HG03097 (cell line): ENCODE data around the gene CCDC57.
"Not testable (repeated sequence)": the region's sequence is repeated elsewhere in the genome, so short reads cannot be mapped to it uniquely, and the experiment has no call there.

ENCODE experiments used
- ATAC-seq: cut with Tn5 transposase; IDR thresholded peaks from one replicate; pipeline ENCODE4 v1.9.1; 2021; ENCODE audit not compliant: unreplicated experiment, low FRiP score

Gene CCDC57

GRCh38 chr17:82226146-82226808 is 13.6 kb upstream of the CCDC57 start:
- ATAC-seq: no peak

GRCh38 chr17:82225368-82226029 is 12.9 kb upstream of the CCDC57 start:
- ATAC-seq: no peak

- ATAC-seq: no peak
These were observed 12.0 kb upstream of the CCDC57 start for GRCh38 chr17:82224666-82225065.

GRCh38 chr17:82223517-82223916 is 10.9 kb upstream of the CCDC57 start:
- ATAC-seq: no peak

GRCh38 chr17:82222816-82223215 is 10.2 kb upstream of the CCDC57 start:
- ATAC-seq: no peak

GRCh38 chr17:82221341-82221902 is 8.8 kb upstream of the CCDC57 start:
- no peak for ATAC-seq

- no peak for ATAC-seq
These were observed 7.4 kb upstream of the CCDC57 start for GRCh38 chr17:82219753-82220709.

GRCh38 chr17:82219083-82219482 is 6.4 kb upstream of the CCDC57 start:
- no peak for ATAC-seq

- ATAC-seq: no peak
These were observed 5.9 kb upstream of the CCDC57 start for GRCh38 chr17:82218349-82219075.

- no peak for ATAC-seq
These were observed 5.0 kb upstream of the CCDC57 start for GRCh38 chr17:82217530-82218204.

GRCh38 chr17:82217120-82217529 is 4.5 kb upstream of the CCDC57 start:
- ATAC-seq: no peak

- ATAC-seq: peak; percentile 37
These were observed 3.9 kb upstream of the CCDC57 start for GRCh38 chr17:82216301-82217119.

GRCh38 chr17:82215972-82216300 is 3.3 kb upstream of the CCDC57 start:
- ATAC-seq: no peak

- no peak for ATAC-seq
These were observed 2.7 kb upstream of the CCDC57 start for GRCh38 chr17:82215095-82215971.

- no peak for ATAC-seq
These were observed 1.5 kb upstream of the CCDC57 start for GRCh38 chr17:82214012-82214628.

- no peak for ATAC-seq
These were observed 789 bp upstream of the CCDC57 start for GRCh38 chr17:82213251-82214011.

- ATAC-seq: not testable (repeated sequence)
These were observed 2.0 kb downstream of the CCDC57 start for GRCh38 chr17:82210655-82211054.
